RWPE2 (cell line): ENCODE results near the gene ATP7A.

Experiments used
- ATAC-seq: fragments of 200-7000 bp; cut with Tn5 transposase; 3 replicates; pipeline ENCODE4 v1.9.1; 2021; ENCODE audit warnings: low read depth
- DNase-seq: peaks from one replicate; pipeline ENCODE4 v3.0.0-alpha.2; 2020; ENCODE audit warnings: low spot score
- H3K27ac ChIP-seq: fragments of 450-650 bp; 2 replicates; pipeline ENCODE4 v1.5.1; 2017; ENCODE audit warnings: mild to moderate bottlenecking; ENCODE audit not compliant: poor library complexity, severe bottlenecking
- H3K27me3 ChIP-seq: fragments of 250-450 bp; sonication (Bioruptor Pico); 2 replicates; pipeline ENCODE4 v1.5.1; 2021; ENCODE audit warnings: mild to moderate bottlenecking, moderate library complexity; ENCODE audit not compliant: insufficient read depth, poor library complexity, severe bottlenecking
- H3K36me3 ChIP-seq: fragments of 250-450 bp; sonication (Bioruptor Pico); 2 replicates; pipeline ENCODE4 v1.5.1; 2020; ENCODE audit warnings: low read depth, mild to moderate bottlenecking, moderate library complexity
- H3K4me1 ChIP-seq: fragments of 250-450 bp; sonication (Bioruptor Pico); 2 replicates; pipeline ENCODE4 v1.5.1; 2021; ENCODE audit warnings: mild to moderate bottlenecking, moderate library complexity; ENCODE audit not compliant: insufficient read depth, poor library complexity, severe bottlenecking
- H3K4me3 ChIP-seq: fragments of 250-450 bp; sonication (Bioruptor Pico); 2 replicates; pipeline ENCODE4 v1.5.1; 2021; ENCODE audit warnings: mild to moderate bottlenecking, moderate library complexity; ENCODE audit not compliant: severe bottlenecking
- H3K9me3 ChIP-seq: fragments of 250-450 bp; sonication (Bioruptor Pico); 2 replicates; pipeline ENCODE4 v1.5.1; 2021; ENCODE audit warnings: mild to moderate bottlenecking, moderate library complexity; ENCODE audit not compliant: severe bottlenecking
- CTCF ChIP-seq: fragments of 450-650 bp; IDR thresholded peaks from one replicate; pipeline ENCODE4 v1.5.1; 2017; ENCODE audit warnings: mild to moderate bottlenecking, moderate library complexity; ENCODE audit not compliant: poor library complexity, severe bottlenecking

ATP7A gene

GRCh38 chrX:77962068-77962902 is 51.8 kb downstream of the ATP7A start:
- Histone ChIP-seq H3K4me3 (no peak overlapping the region), H3K4me1 (no peaks in the 10 kb centered on the region), H3K27ac (no peak overlapping the region), H3K9me3 (no peaks in the 10 kb centered on the region), H3K27me3 (no peaks in the 10 kb centered on the region), H3K36me3 (no peaks in the 10 kb centered on the region)
- no peak for TF ChIP-seq CTCF
- DNase-seq, result no peak
- ATAC-seq, result no peak

- Histone ChIP-seq H3K9me3 (no peaks in the 10 kb centered on the region), H3K4me3 (no peak overlapping the region), H3K4me1 (no peaks in the 10 kb centered on the region), H3K27ac (no peak overlapping the region), H3K36me3 (no peaks in the 10 kb centered on the region), H3K27me3 (no peaks in the 10 kb centered on the region)
- ATAC-seq (no peak), DNase-seq (no peak)
- TF ChIP-seq CTCF, result no peak
Observed at GRCh38 chrX:77966361-77966760, 55.9 kb downstream of the ATP7A start.

GRCh38 chrX:77967631-77968030 is 57.1 kb downstream of the ATP7A start:
- Histone ChIP-seq H3K27ac (no peak overlapping the region), H3K36me3 (no peaks in the 10 kb centered on the region), H3K27me3 (no peaks in the 10 kb centered on the region), H3K9me3 (no peaks in the 10 kb centered on the region), H3K4me1 (no peaks in the 10 kb centered on the region), H3K4me3 (no peak overlapping the region)
- no peak for TF ChIP-seq CTCF
- ATAC-seq, result no peak
- DNase-seq, result no peak

- ATAC-seq (no peak), DNase-seq (no peak)
- Histone ChIP-seq H3K27ac (no peak within 1 kb of the TSS), H3K4me1 (no peaks in the 10 kb centered on the region), H3K36me3 (no peaks in the 10 kb centered on the region), H3K4me3 (no peak within 1 kb of the TSS), H3K27me3 (no peaks in the 10 kb centered on the region), H3K9me3 (no peaks in the 10 kb centered on the region)
- TF ChIP-seq CTCF, result no peak
Observed at GRCh38 chrX:77969538-77969937, 59.0 kb downstream of the ATP7A start, which contains the start of gene PGAM4. PGAM4 (minus strand) TSS chrX:77969638; CDS start chrX:77969638, 0 bp downstream.

- Histone ChIP-seq H3K27me3 (no peaks in the 10 kb centered on the region), H3K9me3 (no peaks in the 10 kb centered on the region), H3K4me3 (no peak overlapping the region), H3K36me3 (no peaks in the 10 kb centered on the region), H3K27ac (no peak overlapping the region), H3K4me1 (no peaks in the 10 kb centered on the region)
- no peak for DNase-seq
- no peak for TF ChIP-seq CTCF
- ATAC-seq, result no peak
Observed at GRCh38 chrX:77975755-77976154, 65.3 kb downstream of the ATP7A start.
